GM12878 (cell line): Measurements from ENCODE around the gene TXN2.
A peak's percentile ranks its signal among the peaks of the same experiment; 100 is the strongest.

Experiments
- EP300 ChIP-seq, 2 experiments: fragments of 150-350 bp in 1 of 2; IDR thresholded peaks; 2 replicates each; pipeline ENCODE4 v1.6.1; 2011 to 2012; ENCODE audit warnings: low read depth in 2 of 2, low read length in 2 of 2, borderline replicate concordance in 1 of 2, improper control_type of control experiment in 1 of 2, inconsistent platforms in 1 of 2; ENCODE audit not compliant: control insufficient read depth in 1 of 2
- GABPA ChIP-seq: IDR thresholded peaks from 2 replicates; pipeline ENCODE4 v1.6.1; 2014; ENCODE audit warnings: antibody characterized with exemption, low read depth, mild to moderate bottlenecking, inconsistent platforms
- NKRF ChIP-seq: fragments of 450-650 bp; conservative IDR thresholded peaks from 2 replicates; pipeline ENCODE4 v1.6.1; 2017; ENCODE audit warnings: mild to moderate bottlenecking, moderate library complexity
- NR2C2 ChIP-seq: IDR thresholded peaks from 2 replicates; pipeline ENCODE4 v1.6.1; 2011; ENCODE audit warnings: borderline replicate concordance, low read depth; ENCODE audit not compliant: control insufficient read depth, insufficient read length
- POLR2A ChIP-seq: IDR thresholded peaks from 2 replicates; pipeline ENCODE4 v1.6.1; 2011; ENCODE audit warnings: low read depth, mild to moderate bottlenecking, low read length
- YBX1 ChIP-seq: fragments of 450-650 bp; IDR thresholded peaks from 2 replicates; pipeline ENCODE4 v1.6.1; 2016; ENCODE audit warnings: antibody characterized with exemption

GRCh38 chr22:36454916-36455570 lies 26.4 kb downstream of the TXN2 start:
- no peak for TF ChIP-seq NKRF
- no peak; a peak in 1 of 4 replicates for TF ChIP-seq EP300 (IDR thresholded peaks at IDR 0.05; ENCODE audit: borderline replicate concordance in 1 of 2, control insufficient read depth in 1 of 2, low read depth in 2 of 2, low read length in 2 of 2)
- TF ChIP-seq GABPA = no peak
- peak; percentile 82 for TF ChIP-seq POLR2A
- no peak for TF ChIP-seq YBX1
- TF ChIP-seq NR2C2 = no peak
